HUES6 (cell line): ENCODE measurements around the gene FAM163B.

Source experiments
- H3K27ac ChIP-seq: 2 replicates; pipeline ENCODE4 v1.7.0; 2013; ENCODE audit warnings: low read depth, mild to moderate bottlenecking, low read length, inconsistent platforms
- H3K27me3 ChIP-seq: 2 replicates; pipeline ENCODE4 v1.6.1; 2013; ENCODE audit warnings: low read length; ENCODE audit not compliant: control insufficient read depth, insufficient read depth
- H3K36me3 ChIP-seq: 2 replicates; pipeline ENCODE4 v1.6.1; 2013; ENCODE audit warnings: low read length; ENCODE audit not compliant: control insufficient read depth, insufficient read depth
- H3K4me1 ChIP-seq: 2 replicates; pipeline ENCODE4 v1.6.1; 2013; ENCODE audit warnings: low read length; ENCODE audit not compliant: control insufficient read depth, insufficient read depth
- H3K4me3 ChIP-seq: 2 replicates; pipeline ENCODE4 v1.5.1; 2013; ENCODE audit warnings: low read depth, low read length
- H3K9ac ChIP-seq: one replicate; pipeline ENCODE4 v1.6.1; 2013; ENCODE audit warnings: mild to moderate bottlenecking, low read length
- H3K9me3 ChIP-seq: 2 replicates; pipeline ENCODE4 v1.6.1; 2013; ENCODE audit warnings: low read depth, low read length; ENCODE audit not compliant: control insufficient read depth, insufficient read depth

FAM163B gene

DNA sequence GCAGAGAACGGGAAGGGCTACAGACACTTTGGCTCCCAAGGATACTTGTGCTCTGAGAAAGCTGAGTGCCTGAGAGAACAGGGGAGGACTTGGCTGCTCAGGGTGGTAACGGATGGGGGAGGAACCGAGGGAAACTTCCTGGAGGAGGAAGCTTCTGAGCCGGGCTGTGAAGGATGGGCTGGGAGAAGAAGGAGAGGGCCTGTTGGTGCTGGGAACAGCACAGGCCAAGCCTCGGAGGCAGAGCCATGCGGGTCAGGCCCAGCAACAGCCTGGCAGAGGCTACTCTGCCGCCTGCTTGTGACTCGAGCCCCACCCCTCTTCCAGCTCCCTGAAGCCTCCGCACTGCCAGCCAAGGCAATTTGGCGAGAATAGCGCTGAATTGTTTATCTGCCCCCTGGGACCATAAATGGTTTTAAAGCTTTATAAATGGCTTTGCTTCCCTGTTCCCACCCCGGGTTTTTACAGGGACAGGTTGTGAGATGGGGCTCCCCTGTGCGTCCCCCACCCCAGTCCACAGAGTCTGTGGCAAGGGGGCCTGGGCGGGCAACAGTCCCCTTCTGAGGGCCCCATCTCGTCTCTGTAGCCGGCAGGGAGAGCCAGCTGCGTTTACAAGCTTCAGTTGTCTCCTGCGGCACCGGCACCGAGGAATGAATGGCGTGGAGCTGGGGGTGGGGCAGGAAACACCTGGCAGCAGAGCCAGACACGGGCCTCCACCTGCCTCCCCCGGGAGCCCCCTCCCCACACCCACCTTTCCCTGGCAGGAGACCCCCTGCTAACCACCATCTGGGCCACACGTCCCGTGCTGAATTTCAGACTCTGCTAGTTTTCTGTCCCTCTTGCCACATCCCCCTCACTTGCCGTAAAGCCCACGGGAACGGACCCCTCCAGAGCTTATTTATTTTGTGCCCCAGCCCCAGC, 24.4 kb downstream of the FAM163B start:
- H3K9ac ChIP-seq = no peak overlapping the region
- H3K4me1 ChIP-seq = peaks cover 30% of the 10 kb centered on the region
- H3K4me3 ChIP-seq = no peak overlapping the region
- no peak overlapping the region for H3K27ac ChIP-seq
- no peaks in the 10 kb centered on the region for H3K36me3 ChIP-seq
- peaks cover 4% of the 10 kb centered on the region for H3K9me3 ChIP-seq
- H3K27me3 ChIP-seq = no peaks in the 10 kb centered on the region

DNA sequence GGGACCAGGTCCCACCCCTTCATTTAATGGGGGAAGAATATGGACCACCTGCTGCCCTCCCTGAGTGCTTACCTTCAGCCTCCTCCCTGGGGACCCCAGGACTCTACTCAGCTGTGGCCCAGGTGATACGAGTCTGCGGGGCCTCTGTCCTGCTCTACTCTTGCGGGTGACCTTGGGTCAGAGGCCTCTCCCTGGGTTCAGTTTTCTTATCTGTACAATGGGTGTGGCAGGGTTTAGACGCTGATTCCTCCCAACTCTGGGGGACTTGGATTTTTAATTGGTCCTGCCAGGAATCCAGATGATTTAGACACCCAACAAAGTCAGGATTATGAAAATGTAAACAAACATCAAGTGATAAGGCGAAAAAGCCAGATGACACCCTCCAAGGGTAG, 25.0 kb downstream of the FAM163B start:
- H3K27ac ChIP-seq = no peak overlapping the region

DNA sequence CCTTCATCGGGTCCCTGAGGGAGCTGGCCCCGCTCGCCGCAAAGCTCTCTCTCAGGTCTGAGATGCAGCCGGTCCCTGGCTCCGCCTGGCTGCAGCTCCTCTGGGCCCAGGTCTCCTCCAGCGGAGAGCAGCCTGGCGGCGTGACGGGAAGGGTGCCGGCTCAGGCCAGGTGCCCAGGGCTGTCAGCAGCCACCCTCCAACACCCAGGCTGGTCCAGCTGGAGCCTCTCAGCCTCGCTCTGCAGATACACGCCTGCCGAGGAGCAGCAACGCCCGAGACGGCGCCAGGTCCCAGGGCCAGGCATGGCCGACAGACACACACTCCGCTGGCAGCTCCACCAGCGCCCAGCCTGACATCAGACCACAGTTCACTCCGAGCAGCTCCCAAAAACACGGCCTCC, 25.6 kb downstream of the FAM163B start:
- Histone ChIP-seq H3K27me3 (no peaks in the 10 kb centered on the region), H3K4me1 (peaks cover 32% of the 10 kb centered on the region), H3K4me3 (no peak overlapping the region), H3K36me3 (no peaks in the 10 kb centered on the region), H3K27ac (no peak overlapping the region), H3K9ac (no peak overlapping the region), H3K9me3 (peaks cover 3% of the 10 kb centered on the region)

More for the DNA sequence above, 25.0 kb downstream of the FAM163B start:
- Histone ChIP-seq H3K27me3 (no peaks in the 10 kb centered on the region), H3K4me3 (no peak overlapping the region), H3K4me1 (peaks cover 30% of the 10 kb centered on the region), H3K36me3 (no peaks in the 10 kb centered on the region), H3K9me3 (peaks cover 4% of the 10 kb centered on the region), H3K9ac (no peak overlapping the region)

- no peaks in the 10 kb centered on the region for H3K9me3 ChIP-seq
- H3K4me3 ChIP-seq = no peak overlapping the region
- H3K36me3 ChIP-seq = no peaks in the 10 kb centered on the region
- H3K4me1 ChIP-seq = peaks cover 35% of the 10 kb centered on the region
- no peak overlapping the region for H3K9ac ChIP-seq
- no peak overlapping the region for H3K27ac ChIP-seq
- no peaks in the 10 kb centered on the region for H3K27me3 ChIP-seq
These were observed 26.1 kb downstream of the FAM163B start for GRCh38 chr9:133583111-133583510.

DNA sequence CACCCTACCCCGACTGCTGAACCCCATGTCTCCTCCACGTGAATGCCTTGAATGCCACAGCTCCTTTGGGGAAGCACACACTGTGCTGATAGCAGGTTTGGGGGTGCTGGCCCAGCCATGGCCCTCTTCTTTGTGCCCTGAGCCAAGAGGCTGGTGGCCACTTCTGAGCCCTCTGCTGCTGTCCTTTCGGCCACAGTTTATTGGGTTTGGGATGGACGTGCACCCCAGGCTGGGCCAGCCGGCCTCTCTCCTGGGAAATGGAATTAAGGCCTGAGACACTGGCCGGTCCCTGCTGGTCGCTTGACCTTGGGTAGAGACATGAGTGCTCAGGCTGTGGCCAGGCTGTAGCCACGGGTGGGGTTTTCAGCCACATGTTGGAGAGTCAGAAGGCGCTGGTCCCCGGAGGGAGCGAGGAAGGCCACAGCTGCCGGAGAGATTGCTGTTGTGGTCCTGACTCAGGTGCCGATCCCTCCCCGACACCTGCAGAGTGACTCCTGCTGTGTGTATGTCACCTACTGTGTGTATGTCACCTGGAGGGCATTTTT, 26.6 kb downstream of the FAM163B start:
- peaks cover 36% of the 10 kb centered on the region for H3K4me1 ChIP-seq
- H3K9me3 ChIP-seq = no peaks in the 10 kb centered on the region
- no peak overlapping the region for H3K9ac ChIP-seq
- H3K4me3 ChIP-seq = no peak overlapping the region
- no peaks in the 10 kb centered on the region for H3K27me3 ChIP-seq
- H3K27ac ChIP-seq = no peak overlapping the region
- no peaks in the 10 kb centered on the region for H3K36me3 ChIP-seq

DNA sequence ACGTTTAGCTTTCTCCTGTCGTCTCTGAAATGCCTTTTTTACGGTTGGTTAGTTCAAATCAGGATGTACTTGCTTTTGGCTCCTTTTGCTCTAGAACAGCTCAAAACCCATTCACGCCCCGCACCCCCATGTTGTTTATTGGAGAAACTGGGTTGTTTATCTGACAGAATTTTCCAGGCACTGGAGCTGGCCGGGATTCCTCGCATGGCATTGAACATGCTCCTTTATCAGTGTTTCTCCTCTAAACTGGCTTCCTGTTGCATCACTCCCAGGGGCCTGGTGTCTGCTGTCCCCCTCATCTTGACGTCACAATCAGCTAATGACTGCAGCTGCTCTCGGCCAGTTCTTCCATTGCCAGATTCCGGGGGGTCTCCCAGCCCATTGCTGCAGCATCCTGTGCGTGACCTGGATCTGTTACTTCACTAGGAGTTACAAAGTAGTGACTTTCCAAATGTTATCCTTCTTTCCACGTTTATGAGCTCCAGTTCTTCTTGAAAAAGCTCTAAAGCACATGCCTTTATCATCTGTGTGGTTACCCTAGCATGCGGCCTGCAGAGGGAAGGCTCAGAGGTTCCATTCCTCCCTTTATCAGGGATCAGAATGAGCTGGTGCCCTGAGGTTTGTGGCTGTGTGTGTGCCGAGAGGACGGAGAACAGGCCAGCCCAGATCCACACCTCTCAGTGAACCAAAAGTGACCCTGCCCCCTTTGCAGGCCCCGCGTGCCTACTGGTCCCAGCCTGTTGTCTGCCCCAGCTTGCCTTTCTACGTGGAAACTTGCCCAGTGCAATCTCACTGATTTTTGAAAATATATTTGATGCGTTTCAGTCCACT, 27.5 kb downstream of the FAM163B start:
- H3K36me3 ChIP-seq = no peaks in the 10 kb centered on the region
- no peaks in the 10 kb centered on the region for H3K27me3 ChIP-seq
- H3K4me3 ChIP-seq = no peak overlapping the region
- no peak overlapping the region for H3K27ac ChIP-seq
- no peak overlapping the region for H3K9ac ChIP-seq
- peaks cover 41% of the 10 kb centered on the region for H3K4me1 ChIP-seq
- H3K9me3 ChIP-seq = no peaks in the 10 kb centered on the region

DNA sequence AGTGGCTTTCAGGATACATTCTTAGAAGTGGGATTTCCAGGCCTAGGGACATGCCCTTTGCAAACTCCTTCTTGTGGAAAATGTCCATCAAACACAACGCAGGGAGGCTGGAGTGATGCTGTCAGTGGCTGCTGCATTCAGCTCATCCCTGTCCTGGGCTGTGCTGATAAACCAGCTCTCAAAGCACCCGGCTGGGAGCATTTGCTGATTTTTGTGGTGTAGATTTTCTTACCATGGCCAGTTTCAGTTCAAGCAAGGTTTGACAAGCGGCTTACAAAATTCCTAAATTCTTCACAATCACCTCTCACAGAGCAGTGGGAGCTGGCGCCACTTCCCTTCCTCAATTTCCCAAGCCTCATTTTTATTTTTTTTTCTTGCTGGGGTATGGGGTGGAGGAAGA, 28.2 kb downstream of the FAM163B start:
- Histone ChIP-seq H3K36me3 (no peaks in the 10 kb centered on the region), H3K9ac (no peak overlapping the region), H3K27ac (no peak overlapping the region), H3K27me3 (no peaks in the 10 kb centered on the region), H3K9me3 (no peaks in the 10 kb centered on the region), H3K4me1 (peaks cover 41% of the 10 kb centered on the region), H3K4me3 (no peak overlapping the region)

GRCh38 chr9:133580419-133580738, 28.8 kb downstream of the FAM163B start:
- no peak overlapping the region for H3K27ac ChIP-seq
- H3K4me3 ChIP-seq = no peak overlapping the region
- peaks cover 34% of the 10 kb centered on the region for H3K4me1 ChIP-seq
- no peaks in the 10 kb centered on the region for H3K27me3 ChIP-seq
- H3K9me3 ChIP-seq = no peaks in the 10 kb centered on the region
- no peak overlapping the region for H3K9ac ChIP-seq
- no peaks in the 10 kb centered on the region for H3K36me3 ChIP-seq

GRCh38 chr9:133579601-133580418, 29.4 kb downstream of the FAM163B start:
- H3K9me3 ChIP-seq = no peaks in the 10 kb centered on the region
- no peak overlapping the region for H3K27ac ChIP-seq
- H3K27me3 ChIP-seq = no peaks in the 10 kb centered on the region
- H3K36me3 ChIP-seq = no peaks in the 10 kb centered on the region
- H3K9ac ChIP-seq = no peak overlapping the region
- peaks cover 29% of the 10 kb centered on the region for H3K4me1 ChIP-seq
- H3K4me3 ChIP-seq = no peak overlapping the region

GRCh38 chr9:133578524-133579441, 30.4 kb downstream of the FAM163B start:
- H3K9ac ChIP-seq = no peak overlapping the region
- no peaks in the 10 kb centered on the region for H3K27me3 ChIP-seq
- H3K4me3 ChIP-seq = no peak overlapping the region
- H3K36me3 ChIP-seq = no peaks in the 10 kb centered on the region
- no peaks in the 10 kb centered on the region for H3K9me3 ChIP-seq
- peaks cover 22% of the 10 kb centered on the region; the same call in 1 of the 2 replicates for H3K4me1 ChIP-seq
- no peak overlapping the region for H3K27ac ChIP-seq
